HFFc6 (cell line): Measurements from ENCODE around the gene ZNF275. TPM values are rescaled to one million over a fixed set of nuclear protein-coding genes. Genes with fewer than 3 reads are reported as not detected.
A peak's percentile ranks its signal among the peaks of the same experiment; 100 is the strongest.

Experiments
- DNase-seq: peaks from one replicate; pipeline ENCODE4 v3.0.0-alpha.2; 2018
- H3K27ac Mint-ChIP-seq: 2 replicates; pipeline ENCODE4 v1.8.0; 2020; ENCODE audit warnings: mild to moderate bottlenecking, mixed read lengths
- H3K27me3 Mint-ChIP-seq: 2 replicates; pipeline ENCODE4 v1.8.0; 2021; ENCODE audit warnings: mild to moderate bottlenecking, moderate library complexity, mixed read lengths; ENCODE audit not compliant: insufficient read depth
- H3K36me3 Mint-ChIP-seq: 2 replicates; pipeline ENCODE4 v1.8.0; 2021; ENCODE audit warnings: low read depth, mixed read lengths
- H3K4me1 Mint-ChIP-seq: 2 replicates; pipeline ENCODE4 v1.8.0; 2020; ENCODE audit warnings: low read depth, mixed read lengths
- H3K4me3 Mint-ChIP-seq: 2 replicates; pipeline ENCODE4 v1.8.0; 2020; ENCODE audit warnings: mild to moderate bottlenecking, moderate library complexity, mixed read lengths
- H3K9me3 Mint-ChIP-seq: 2 replicates; pipeline ENCODE4 v1.8.0; 2020; ENCODE audit warnings: mild to moderate bottlenecking, mixed read lengths
- CTCF ChIP-seq: fragments of 200-600 bp; sonication (generic); IDR thresholded peaks from 2 replicates; pipeline ENCODE4 v1.5.0; 2021; ENCODE audit warnings: antibody characterized with exemption, mild to moderate bottlenecking
- total RNA-seq, 6 experiments: library from RNA; stranded (reverse); fragmentation: NEBNext Ultra II Directional; extraction: Animal tissue kit (Norgen Biotek cat#: 25700); gene quantifications; 2 replicates in 1 of 6; 3 replicates in 5 of 6; pipeline ENCODE4 v1.2.3, GENCODE V29; 2021

ZNF275 gene
- total RNA-seq, 6 experiments from 2014 or later, result 10.5 to 14.2 (median 12.5) TPM

DNA sequence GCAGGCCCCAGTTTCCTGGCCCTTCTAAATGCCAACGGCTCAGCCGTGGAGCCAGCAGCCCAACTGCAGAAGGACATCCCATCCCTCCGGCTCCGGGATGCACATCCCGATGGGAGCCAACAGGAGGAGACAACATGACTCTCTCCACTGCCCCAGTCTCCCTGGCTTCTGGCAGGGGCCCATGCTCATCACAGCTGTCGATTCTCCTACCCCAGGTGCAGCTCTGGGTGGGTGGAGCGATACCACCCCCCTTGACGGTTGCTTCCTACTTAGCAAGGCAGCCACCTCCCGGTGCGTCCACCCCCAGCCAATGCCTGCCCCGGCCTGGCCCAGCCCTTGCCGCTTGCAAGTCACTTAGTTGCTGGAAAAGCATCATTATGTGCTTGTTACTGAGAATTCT, 19.5 kb downstream of the ZNF275 start:
- DNase-seq, result no peak
- Mint-ChIP-seq H3K4me1 (no peaks in the 10 kb centered on the region), H3K9me3 (peaks cover 6% of the 10 kb centered on the region), H3K27me3 (no peaks in the 10 kb centered on the region; the same call in none of the 2 replicates), H3K4me3 (no peak overlapping the region), H3K36me3 (peaks cover 17% of the 10 kb centered on the region), H3K27ac (no peak overlapping the region)
- 0 out of 2 replicates have a peak, but pooled peaks have one; percentile 13 for TF ChIP-seq CTCF

- H3K4me1 Mint-ChIP-seq, result no peaks in the 10 kb centered on the region
- no peak for DNase-seq
- no peaks in the 10 kb centered on the region; the same call in none of the 2 replicates for H3K27me3 Mint-ChIP-seq
- H3K27ac Mint-ChIP-seq, result no peak overlapping the region
- peaks cover 6% of the 10 kb centered on the region for H3K9me3 Mint-ChIP-seq
- H3K4me3 Mint-ChIP-seq, result no peak overlapping the region
- H3K36me3 Mint-ChIP-seq, result no peaks in the 10 kb centered on the region
- no peak for TF ChIP-seq CTCF
Observed at GRCh38 chrX:153357877-153358276, 23.9 kb downstream of the ZNF275 start.

GRCh38 chrX:153361781-153362397, 27.9 kb downstream of the ZNF275 start:
- Mint-ChIP-seq H3K9me3 (peaks cover 6% of the 10 kb centered on the region), H3K4me1 (no peaks in the 10 kb centered on the region), H3K27ac (no peak overlapping the region), H3K27me3 (no peaks in the 10 kb centered on the region), H3K4me3 (no peak overlapping the region), H3K36me3 (no peaks in the 10 kb centered on the region)
- no peak for DNase-seq
- TF ChIP-seq CTCF, result no peak

- H3K4me3 Mint-ChIP-seq, result no peak overlapping the region
- DNase-seq, result no peak
- no peaks in the 10 kb centered on the region for H3K9me3 Mint-ChIP-seq
- H3K36me3 Mint-ChIP-seq, result no peaks in the 10 kb centered on the region
- no peaks in the 10 kb centered on the region for H3K27me3 Mint-ChIP-seq
- peaks cover 4% of the 10 kb centered on the region for H3K4me1 Mint-ChIP-seq
- no peak overlapping the region for H3K27ac Mint-ChIP-seq
- no peak for TF ChIP-seq CTCF
Observed at GRCh38 chrX:153365670-153366069, 31.7 kb downstream of the ZNF275 start.

DNA sequence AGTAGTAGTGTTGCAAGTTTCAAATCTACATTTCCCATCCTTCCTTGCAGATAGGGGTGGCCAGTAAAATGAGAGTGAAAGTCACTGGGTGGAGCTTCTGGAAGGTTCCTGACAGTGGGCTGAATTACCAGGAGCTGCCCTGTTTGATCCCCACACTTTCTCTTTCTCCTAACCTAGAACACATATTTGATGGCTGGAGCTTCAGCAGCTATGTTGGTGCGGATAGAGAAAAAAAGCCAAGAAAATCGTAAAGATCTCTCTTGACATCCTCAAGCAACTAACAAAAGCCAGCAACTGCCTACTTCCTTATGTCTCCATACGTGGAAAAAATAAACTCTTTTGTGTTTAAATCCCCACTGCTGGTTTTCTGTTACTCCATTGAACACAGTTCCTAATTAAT, 32.2 kb downstream of the ZNF275 start:
- no peak for TF ChIP-seq CTCF
- DNase-seq, result no peak
- no peaks in the 10 kb centered on the region for H3K9me3 Mint-ChIP-seq
- H3K27me3 Mint-ChIP-seq, result no peaks in the 10 kb centered on the region
- H3K27ac Mint-ChIP-seq, result no peak overlapping the region
- no peaks in the 10 kb centered on the region for H3K36me3 Mint-ChIP-seq
- H3K4me3 Mint-ChIP-seq, result no peak overlapping the region
- H3K4me1 Mint-ChIP-seq, result peaks cover 9% of the 10 kb centered on the region
